ENCODE results near the gene C1orf141. TPM values are rescaled to one million over a fixed set of nuclear protein-coding genes. Genes with fewer than 3 reads are reported as not detected.

Gene C1orf141
- total RNA-seq, 1 experiment from 2014 or later, result not detected

DNA sequence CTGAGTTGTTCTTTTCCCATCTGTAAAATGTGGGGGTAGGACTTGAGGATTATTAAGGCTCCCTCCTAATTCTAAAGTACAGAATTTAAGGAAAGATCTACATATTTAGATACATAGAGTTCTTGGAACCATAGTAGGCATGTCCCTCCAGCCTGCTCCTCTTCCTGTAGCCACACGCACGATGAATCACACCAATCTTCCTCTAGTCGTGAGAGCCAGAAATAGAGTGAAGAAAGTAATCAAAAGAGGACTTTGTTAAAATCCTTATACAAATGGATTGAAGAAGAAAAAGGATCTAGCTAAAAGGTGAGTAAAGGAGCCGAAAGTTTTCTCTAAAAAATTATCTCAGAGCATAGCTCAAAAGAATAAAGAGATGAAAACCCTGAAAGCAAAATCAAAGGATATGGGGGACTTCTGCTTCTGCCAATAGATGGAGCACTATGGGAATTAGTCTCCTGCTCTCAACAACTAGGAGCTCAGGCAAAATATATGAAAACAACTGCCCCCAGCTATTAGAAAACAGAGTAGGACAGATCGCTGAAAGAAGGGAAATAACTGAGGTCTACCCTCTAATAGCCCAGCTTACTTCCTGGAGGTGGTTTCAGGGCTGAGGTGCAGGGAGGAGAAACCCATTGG, 8.5 kb downstream of the C1orf141 start (continued):
- TF ChIP-seq SMAD4 (CRISPR knock-in tag; IDR thresholded peaks at IDR 0.05), result no peak
- TF ChIP-seq CREM (CRISPR knock-in tag; IDR thresholded peaks at IDR 0.05), result no peak
- TF ChIP-seq, protein P1, sequence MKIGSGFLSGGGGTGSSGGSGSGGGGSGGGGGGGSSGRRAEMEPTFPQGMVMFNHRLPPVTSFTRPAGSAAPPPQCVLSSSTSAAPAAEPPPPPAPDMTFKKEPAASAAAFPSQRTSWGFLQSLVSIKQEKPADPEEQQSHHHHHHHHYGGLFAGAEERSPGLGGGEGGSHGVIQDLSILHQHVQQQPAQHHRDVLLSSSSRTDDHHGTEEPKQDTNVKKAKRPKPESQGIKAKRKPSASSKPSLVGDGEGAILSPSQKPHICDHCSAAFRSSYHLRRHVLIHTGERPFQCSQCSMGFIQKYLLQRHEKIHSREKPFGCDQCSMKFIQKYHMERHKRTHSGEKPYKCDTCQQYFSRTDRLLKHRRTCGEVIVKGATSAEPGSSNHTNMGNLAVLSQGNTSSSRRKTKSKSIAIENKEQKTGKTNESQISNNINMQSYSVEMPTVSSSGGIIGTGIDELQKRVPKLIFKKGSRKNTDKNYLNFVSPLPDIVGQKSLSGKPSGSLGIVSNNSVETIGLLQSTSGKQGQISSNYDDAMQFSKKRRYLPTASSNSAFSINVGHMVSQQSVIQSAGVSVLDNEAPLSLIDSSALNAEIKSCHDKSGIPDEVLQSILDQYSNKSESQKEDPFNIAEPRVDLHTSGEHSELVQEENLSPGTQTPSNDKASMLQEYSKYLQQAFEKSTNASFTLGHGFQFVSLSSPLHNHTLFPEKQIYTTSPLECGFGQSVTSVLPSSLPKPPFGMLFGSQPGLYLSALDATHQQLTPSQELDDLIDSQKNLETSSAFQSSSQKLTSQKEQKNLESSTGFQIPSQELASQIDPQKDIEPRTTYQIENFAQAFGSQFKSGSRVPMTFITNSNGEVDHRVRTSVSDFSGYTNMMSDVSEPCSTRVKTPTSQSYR (CRISPR knock-in tag; IDR thresholded peaks at IDR 0.05), result no peak
- TF ChIP-seq ZNF423 (CRISPR knock-in tag; IDR thresholded peaks at IDR 0.05), result no peak
- TF ChIP-seq ZNF121 (CRISPR knock-in tag; IDR thresholded peaks at IDR 0.05), result no peak

DNA sequence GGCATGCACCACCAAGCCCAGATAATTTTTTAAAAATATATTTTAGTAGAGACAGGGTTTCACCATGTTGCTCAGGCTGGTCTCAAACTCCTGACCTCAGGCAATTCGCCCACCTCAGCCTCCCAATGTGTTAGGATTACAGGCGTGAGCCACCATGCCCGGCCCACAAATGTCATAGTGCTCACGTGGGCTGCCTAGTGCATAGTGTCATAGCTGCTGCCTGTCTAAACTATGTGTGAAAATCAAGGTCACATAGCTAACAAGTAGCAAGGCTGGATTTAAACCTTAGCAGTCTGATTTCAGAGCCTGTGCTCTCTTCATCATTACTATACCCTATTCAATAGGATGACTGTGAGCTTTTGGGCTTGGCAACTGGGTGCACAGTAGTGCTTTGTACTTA, 10.3 kb downstream of the C1orf141 start:
- Mint-ChIP-seq H3K4me1 (0 out of 2 replicates have a peak, but pooled peaks cover 3% of the 10 kb centered on the region), H3K27ac (no peak overlapping the region), H3K36me3 (no peaks in the 10 kb centered on the region), H3K27me3 (ENCODE audit: low read depth) (0 out of 2 replicates have a peak, but pooled peaks cover 3% of the 10 kb centered on the region), H3K4me3 (no peak overlapping the region), H3K9me3 (peaks cover 11% of the 10 kb centered on the region)
- no peak for DNase-seq (ENCODE audit: low spot score)
- no peak for TF ChIP-seq RELA (CRISPR knock-in tag; IDR thresholded peaks at IDR 0.05; ENCODE audit: borderline replicate concordance)
- TF ChIP-seq, protein P2, sequence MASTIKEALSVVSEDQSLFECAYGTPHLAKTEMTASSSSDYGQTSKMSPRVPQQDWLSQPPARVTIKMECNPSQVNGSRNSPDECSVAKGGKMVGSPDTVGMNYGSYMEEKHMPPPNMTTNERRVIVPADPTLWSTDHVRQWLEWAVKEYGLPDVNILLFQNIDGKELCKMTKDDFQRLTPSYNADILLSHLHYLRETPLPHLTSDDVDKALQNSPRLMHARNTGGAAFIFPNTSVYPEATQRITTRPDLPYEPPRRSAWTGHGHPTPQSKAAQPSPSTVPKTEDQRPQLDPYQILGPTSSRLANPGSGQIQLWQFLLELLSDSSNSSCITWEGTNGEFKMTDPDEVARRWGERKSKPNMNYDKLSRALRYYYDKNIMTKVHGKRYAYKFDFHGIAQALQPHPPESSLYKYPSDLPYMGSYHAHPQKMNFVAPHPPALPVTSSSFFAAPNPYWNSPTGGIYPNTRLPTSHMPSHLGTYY (CRISPR knock-in tag; IDR thresholded peaks at IDR 0.05), result no peak
- TF ChIP-seq, protein P3, sequence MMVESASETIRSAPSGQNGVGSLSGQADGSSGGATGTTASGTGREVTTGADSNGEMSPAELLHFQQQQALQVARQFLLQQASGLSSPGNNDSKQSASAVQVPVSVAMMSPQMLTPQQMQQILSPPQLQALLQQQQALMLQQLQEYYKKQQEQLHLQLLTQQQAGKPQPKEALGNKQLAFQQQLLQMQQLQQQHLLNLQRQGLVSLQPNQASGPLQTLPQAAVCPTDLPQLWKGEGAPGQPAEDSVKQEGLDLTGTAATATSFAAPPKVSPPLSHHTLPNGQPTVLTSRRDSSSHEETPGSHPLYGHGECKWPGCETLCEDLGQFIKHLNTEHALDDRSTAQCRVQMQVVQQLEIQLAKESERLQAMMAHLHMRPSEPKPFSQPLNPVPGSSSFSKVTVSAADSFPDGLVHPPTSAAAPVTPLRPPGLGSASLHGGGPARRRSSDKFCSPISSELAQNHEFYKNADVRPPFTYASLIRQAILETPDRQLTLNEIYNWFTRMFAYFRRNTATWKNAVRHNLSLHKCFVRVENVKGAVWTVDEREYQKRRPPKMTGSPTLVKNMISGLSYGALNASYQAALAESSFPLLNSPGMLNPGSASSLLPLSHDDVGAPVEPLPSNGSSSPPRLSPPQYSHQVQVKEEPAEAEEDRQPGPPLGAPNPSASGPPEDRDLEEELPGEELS (CRISPR knock-in tag; IDR thresholded peaks at IDR 0.05), result no peak
- TF ChIP-seq, protein P4, sequence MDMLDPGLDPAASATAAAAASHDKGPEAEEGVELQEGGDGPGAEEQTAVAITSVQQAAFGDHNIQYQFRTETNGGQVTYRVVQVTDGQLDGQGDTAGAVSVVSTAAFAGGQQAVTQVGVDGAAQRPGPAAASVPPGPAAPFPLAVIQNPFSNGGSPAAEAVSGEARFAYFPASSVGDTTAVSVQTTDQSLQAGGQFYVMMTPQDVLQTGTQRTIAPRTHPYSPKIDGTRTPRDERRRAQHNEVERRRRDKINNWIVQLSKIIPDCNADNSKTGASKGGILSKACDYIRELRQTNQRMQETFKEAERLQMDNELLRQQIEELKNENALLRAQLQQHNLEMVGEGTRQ (CRISPR knock-in tag; IDR thresholded peaks at IDR 0.05), result no peak
- TF ChIP-seq FOXP1 (CRISPR knock-in tag; IDR thresholded peaks at IDR 0.05; ENCODE audit: borderline replicate concordance), result no peak
- POLR2A ChIA-PET, result interaction anchor here (0.5 kb wide), 1 partner anchor 872 kb away, joined by 3 read pairs; no protein-coding TSS in a partner anchor
- no peak for ATAC-seq
- CTCF ChIA-PET, result no interaction called here

DNA sequence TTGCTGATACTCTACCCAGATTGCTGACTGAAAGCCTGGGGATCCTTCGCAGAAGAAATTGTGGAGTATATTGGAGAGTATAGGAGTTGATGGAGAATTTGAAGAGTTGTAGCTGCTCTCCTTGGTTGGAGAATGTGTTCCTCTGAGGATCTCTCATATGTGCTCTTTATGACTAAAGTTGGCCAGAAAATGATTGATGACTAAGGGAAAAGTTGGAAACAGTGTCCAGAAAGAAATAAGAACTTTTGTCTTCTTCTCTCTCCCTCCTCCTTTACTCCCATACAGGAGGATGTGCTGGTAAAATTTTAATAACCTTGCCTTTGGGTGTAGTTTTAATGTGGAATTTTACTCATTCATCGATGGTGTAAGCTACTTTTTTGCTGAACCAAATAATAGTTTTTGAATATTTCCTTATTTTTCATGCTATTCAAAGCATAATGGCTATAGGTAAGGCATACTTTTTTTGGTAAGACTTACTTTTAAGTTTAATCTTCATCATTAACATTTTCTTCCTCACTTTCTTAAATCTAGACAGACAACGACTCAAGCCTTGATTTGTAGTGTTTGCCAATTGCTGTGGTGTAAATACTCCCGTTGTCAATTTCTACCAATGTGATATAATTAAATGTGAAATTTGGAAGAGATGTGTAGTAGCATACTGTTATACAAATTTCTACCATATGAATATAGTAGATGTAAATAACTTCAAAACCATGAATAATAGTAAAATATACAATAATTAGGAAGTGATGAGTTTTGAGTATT, 13.7 kb downstream of the C1orf141 start:
- CTCF ChIA-PET, result no interaction called here
- H3K27me3 Mint-ChIP-seq (ENCODE audit: low read depth), result 0 out of 2 replicates have a peak, but pooled peaks cover 3% of the 10 kb centered on the region
- H3K27ac Mint-ChIP-seq, result no peak overlapping the region
- H3K36me3 Mint-ChIP-seq, result no peaks in the 10 kb centered on the region
- POLR2A ChIA-PET, result no interaction called here
- DNase-seq (ENCODE audit: low spot score), result no peak
- TF ChIP-seq, protein P5, sequence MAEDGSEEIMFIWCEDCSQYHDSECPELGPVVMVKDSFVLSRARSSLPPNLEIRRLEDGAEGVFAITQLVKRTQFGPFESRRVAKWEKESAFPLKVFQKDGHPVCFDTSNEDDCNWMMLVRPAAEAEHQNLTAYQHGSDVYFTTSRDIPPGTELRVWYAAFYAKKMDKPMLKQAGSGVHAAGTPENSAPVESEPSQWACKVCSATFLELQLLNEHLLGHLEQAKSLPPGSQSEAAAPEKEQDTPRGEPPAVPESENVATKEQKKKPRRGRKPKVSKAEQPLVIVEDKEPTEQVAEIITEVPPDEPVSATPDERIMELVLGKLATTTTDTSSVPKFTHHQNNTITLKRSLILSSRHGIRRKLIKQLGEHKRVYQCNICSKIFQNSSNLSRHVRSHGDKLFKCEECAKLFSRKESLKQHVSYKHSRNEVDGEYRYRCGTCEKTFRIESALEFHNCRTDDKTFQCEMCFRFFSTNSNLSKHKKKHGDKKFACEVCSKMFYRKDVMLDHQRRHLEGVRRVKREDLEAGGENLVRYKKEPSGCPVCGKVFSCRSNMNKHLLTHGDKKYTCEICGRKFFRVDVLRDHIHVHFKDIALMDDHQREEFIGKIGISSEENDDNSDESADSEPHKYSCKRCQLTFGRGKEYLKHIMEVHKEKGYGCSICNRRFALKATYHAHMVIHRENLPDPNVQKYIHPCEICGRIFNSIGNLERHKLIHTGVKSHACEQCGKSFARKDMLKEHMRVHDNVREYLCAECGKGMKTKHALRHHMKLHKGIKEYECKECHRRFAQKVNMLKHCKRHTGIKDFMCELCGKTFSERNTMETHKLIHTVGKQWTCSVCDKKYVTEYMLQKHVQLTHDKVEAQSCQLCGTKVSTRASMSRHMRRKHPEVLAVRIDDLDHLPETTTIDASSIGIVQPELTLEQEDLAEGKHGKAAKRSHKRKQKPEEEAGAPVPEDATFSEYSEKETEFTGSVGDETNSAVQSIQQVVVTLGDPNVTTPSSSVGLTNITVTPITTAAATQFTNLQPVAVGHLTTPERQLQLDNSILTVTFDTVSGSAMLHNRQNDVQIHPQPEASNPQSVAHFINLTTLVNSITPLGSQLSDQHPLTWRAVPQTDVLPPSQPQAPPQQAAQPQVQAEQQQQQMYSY (CRISPR knock-in tag; IDR thresholded peaks at IDR 0.05), result no peak
- TF ChIP-seq, protein P6, sequence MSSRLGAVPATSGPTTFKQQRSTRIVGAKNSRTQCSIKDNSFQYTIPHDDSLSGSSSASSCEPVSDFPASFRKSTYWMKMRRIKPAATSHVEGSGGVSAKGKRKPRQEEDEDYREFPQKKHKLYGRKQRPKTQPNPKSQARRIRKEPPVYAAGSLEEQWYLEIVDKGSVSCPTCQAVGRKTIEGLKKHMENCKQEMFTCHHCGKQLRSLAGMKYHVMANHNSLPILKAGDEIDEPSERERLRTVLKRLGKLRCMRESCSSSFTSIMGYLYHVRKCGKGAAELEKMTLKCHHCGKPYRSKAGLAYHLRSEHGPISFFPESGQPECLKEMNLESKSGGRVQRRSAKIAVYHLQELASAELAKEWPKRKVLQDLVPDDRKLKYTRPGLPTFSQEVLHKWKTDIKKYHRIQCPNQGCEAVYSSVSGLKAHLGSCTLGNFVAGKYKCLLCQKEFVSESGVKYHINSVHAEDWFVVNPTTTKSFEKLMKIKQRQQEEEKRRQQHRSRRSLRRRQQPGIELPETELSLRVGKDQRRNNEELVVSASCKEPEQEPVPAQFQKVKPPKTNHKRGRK (CRISPR knock-in tag; IDR thresholded peaks at IDR 0.05; ENCODE audit: borderline replicate concordance), result no peak
- TF ChIP-seq NR2C2 (CRISPR knock-in tag; IDR thresholded peaks at IDR 0.05), result no peak
- TF ChIP-seq, protein P7, sequence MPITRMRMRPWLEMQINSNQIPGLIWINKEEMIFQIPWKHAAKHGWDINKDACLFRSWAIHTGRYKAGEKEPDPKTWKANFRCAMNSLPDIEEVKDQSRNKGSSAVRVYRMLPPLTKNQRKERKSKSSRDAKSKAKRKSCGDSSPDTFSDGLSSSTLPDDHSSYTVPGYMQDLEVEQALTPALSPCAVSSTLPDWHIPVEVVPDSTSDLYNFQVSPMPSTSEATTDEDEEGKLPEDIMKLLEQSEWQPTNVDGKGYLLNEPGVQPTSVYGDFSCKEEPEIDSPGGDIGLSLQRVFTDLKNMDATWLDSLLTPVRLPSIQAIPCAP (CRISPR knock-in tag; IDR thresholded peaks at IDR 0.05), result no peak
- 0 out of 2 replicates have a peak, but pooled peaks cover under 1% of the 10 kb centered on the region for H3K4me1 Mint-ChIP-seq
- H3K4me3 Mint-ChIP-seq, result no peak overlapping the region
- ATAC-seq, result no peak
- peaks cover 11% of the 10 kb centered on the region for H3K9me3 Mint-ChIP-seq
